Natural killer cell (primary cell): ENCODE data around the gene PRR5. TPM values are rescaled to one million over a fixed set of nuclear protein-coding genes. Genes with fewer than 3 reads are reported as not detected.

Experiments used
- ATAC-seq, 3 donors: fragments of 150-1000 bp in 2 of 3; fragments of 200-7000 bp in 1 of 3; cut with Tn5 transposase; 1 replicate in 1 of 3; 2 replicates in 2 of 3; pipeline ENCODE4 v1.10.0; 2021; ENCODE audit warnings: mild to moderate bottlenecking in 2 of 3, moderate library complexity in 2 of 3
- DNase-seq, 2 donors: peaks; one replicate each; pipeline versions ENCODE4 v3.0.0 to v3.0.0-alpha.2; 2013 to 2021; ENCODE audit warnings: mixed read lengths in 1 of 2
- H3K27ac ChIP-seq: one replicate; pipeline ENCODE4 v1.5.1; 2013; ENCODE audit warnings: mild to moderate bottlenecking, low read length
- H3K27me3 ChIP-seq: one replicate; pipeline ENCODE4 v1.6.1; 2013; ENCODE audit warnings: low read length; ENCODE audit not compliant: control insufficient read depth, insufficient read depth
- H3K36me3 ChIP-seq: one replicate; pipeline ENCODE4 v1.6.1; 2013; ENCODE audit warnings: low read length; ENCODE audit not compliant: control insufficient read depth, insufficient read depth
- H3K4me1 ChIP-seq: one replicate; pipeline ENCODE4 v1.6.1; 2013; ENCODE audit warnings: low read length; ENCODE audit not compliant: control insufficient read depth, insufficient read depth
- H3K4me3 ChIP-seq: one replicate; pipeline ENCODE4 v1.5.1; 2013; ENCODE audit warnings: low read length
- H3K9me3 ChIP-seq: one replicate; pipeline ENCODE4 v1.6.1; 2013; ENCODE audit warnings: low read length; ENCODE audit not compliant: control insufficient read depth, insufficient read depth
- H3K27ac Mint-ChIP-seq, 2 donors: one replicate each; pipeline ENCODE4 v1.8.0; 2022; ENCODE audit warnings: mild to moderate bottlenecking in 2 of 2, mixed read lengths in 2 of 2, moderate library complexity in 1 of 2
- H3K27me3 Mint-ChIP-seq, 2 donors: one replicate each; pipeline ENCODE4 v1.8.0; 2022; ENCODE audit warnings: low read depth in 2 of 2, mixed read lengths in 2 of 2
- H3K36me3 Mint-ChIP-seq: one replicate; pipeline ENCODE4 v1.8.0; 2022; ENCODE audit warnings: mixed read lengths
- H3K4me1 Mint-ChIP-seq, 2 donors: one replicate each; pipeline ENCODE4 v1.8.0; 2022; ENCODE audit warnings: mixed read lengths in 2 of 2
- H3K4me3 Mint-ChIP-seq: one replicate; pipeline ENCODE4 v1.8.0; 2022; ENCODE audit warnings: mild to moderate bottlenecking, moderate library complexity, mixed read lengths
- H3K9me3 Mint-ChIP-seq, 2 donors: one replicate each; pipeline ENCODE4 v1.8.0; 2022; ENCODE audit warnings: mixed read lengths in 2 of 2
- CTCF ChIP-seq: fragments of 200-600 bp; IDR thresholded peaks from one replicate; pipeline ENCODE4 v1.8.0; 2022; ENCODE audit warnings: antibody characterized with exemption
- WGBS: methylation state at CpG from one replicate; pipeline ENCODE4 v1.1.7; 2013; ENCODE audit warnings: missing lambda C conversion rate; ENCODE audit not compliant: insufficient coverage; 5-methylcytosine and 5-hydroxymethylcytosine counted together
- intact Hi-C: fragments of 100-400 bp; cut with micrococcal nuclease; formaldehyde crosslinking; loops from one replicate; pipeline ENCODE4 v1.14.2; 2022
- total RNA-seq, 4 donors: library from RNA; stranded (reverse); fragments of 120-200 nt in 1 of 4; gene quantifications; one replicate each; pipeline versions ENCODE4 v1.2.3 to v1.2.4, GENCODE V29; 2013 to 2022

Gene PRR5
- total RNA-seq, 3 donors from 2014 or later (not counting 1 experiment from before 2014, with no cell fraction given), result 92.6 to 133 (median 93.4) TPM

- TF ChIP-seq CTCF, result no peak
- Mint-ChIP-seq H3K9me3 (no peaks in the 10 kb centered on the region), H3K36me3 (no peaks in the 10 kb centered on the region), H3K27me3 (no peaks in the 10 kb centered on the region), H3K4me3 (no peak overlapping the region), H3K4me1 (no peaks in the 10 kb centered on the region), H3K27ac (no peak overlapping the region)
- Histone ChIP-seq H3K9me3 (no peaks in the 10 kb centered on the region), H3K4me3 (no peak overlapping the region), H3K36me3 (no peaks in the 10 kb centered on the region), H3K27ac (no peak overlapping the region), H3K27me3 (no peaks in the 10 kb centered on the region), H3K4me1 (no peaks in the 10 kb centered on the region)
- intact Hi-C loops, result no loop called here
- 94% methylated on average over 23 of the region's 23 CpGs for WGBS
- ATAC-seq, result no peak
- no peak for DNase-seq
Measured at GRCh38 chr22:44786136-44786535, 84.1 kb downstream of the PRR5 start.

GRCh38 chr22:44786610-44787009 lies 84.6 kb downstream of the PRR5 start:
- H3K9me3 Mint-ChIP-seq, result no peaks in the 10 kb centered on the region
- no peaks in the 10 kb centered on the region for H3K4me1 Mint-ChIP-seq
- no peak overlapping the region for H3K27ac Mint-ChIP-seq

More at GRCh38 chr22:44786610-44787009, 84.6 kb downstream of the PRR5 start:
- Histone ChIP-seq H3K4me3 (no peak overlapping the region), H3K9me3 (no peaks in the 10 kb centered on the region), H3K36me3 (no peaks in the 10 kb centered on the region), H3K4me1 (no peaks in the 10 kb centered on the region), H3K27me3 (no peaks in the 10 kb centered on the region), H3K27ac (no peak overlapping the region)
- WGBS, result 85% methylated on average over 7 of the region's 7 CpGs
- ATAC-seq (no peak), DNase-seq (no peak)
- intact Hi-C loops, result no loop called here
- no peak for TF ChIP-seq CTCF
- Mint-ChIP-seq H3K36me3 (no peaks in the 10 kb centered on the region), H3K27me3 (no peaks in the 10 kb centered on the region), H3K4me3 (no peak overlapping the region)

Other genes with a start within 250 kb of the PRR5 start
- 10 to 100 TPM; 18.7 to 28.0 (median 18.7) TPM for gene RTL6, start 204.0 kb upstream of the PRR5 start, total RNA-seq
- 10 to 100 TPM; 23.6 to 32.6 (median 26.5) TPM for gene ARHGAP8, start 50.4 kb downstream of the PRR5 start, total RNA-seq